ENCODE data around the gene FOXP1. TPM values are rescaled to one million over a fixed set of nuclear protein-coding genes. Genes with fewer than 3 reads are reported as not detected.

Gene FOXP1
- total RNA-seq, 1 donor from 2014 or later, result 110 TPM

DNA sequence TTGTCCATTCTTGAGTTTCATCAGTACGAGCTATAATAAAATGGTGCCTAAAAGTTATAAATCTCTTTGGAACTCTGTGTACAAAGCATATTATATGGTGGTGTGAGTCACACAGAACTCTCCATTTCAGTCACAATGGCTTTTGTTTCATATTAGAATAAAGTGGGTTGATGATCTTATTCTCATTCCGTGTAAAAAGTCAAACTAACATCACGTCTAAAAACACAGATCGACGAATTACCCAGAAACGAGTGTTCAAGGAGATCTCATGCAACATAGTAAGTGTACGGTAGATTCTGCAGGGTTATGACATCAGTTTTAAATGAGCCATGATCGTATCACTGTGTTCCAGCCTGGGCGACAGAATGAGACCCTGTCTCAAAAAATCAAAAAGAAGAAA is 122.4 kb downstream of the FOXP1 start:
- intact Hi-C loops (cut with micrococcal nuclease), result loop anchor here (2.0 kb wide), 2 partner anchors 18 to 36 kb away; no protein-coding TSS in a partner anchor
- no peak for DNase-seq
- peaks cover 32% of the 10 kb centered on the region for H3K4me1 Mint-ChIP-seq
- peak overlapping the region; percentile 16 for H3K4me3 Mint-ChIP-seq
- H3K36me3 Mint-ChIP-seq (ENCODE audit: low read depth), result peaks cover 9% of the 10 kb centered on the region
- no peaks in the 10 kb centered on the region for H3K9me3 Mint-ChIP-seq
- H3K27ac Mint-ChIP-seq, result peak overlapping the region; percentile 79
- H3K27me3 Mint-ChIP-seq, result peaks cover 10% of the 10 kb centered on the region

DNA sequence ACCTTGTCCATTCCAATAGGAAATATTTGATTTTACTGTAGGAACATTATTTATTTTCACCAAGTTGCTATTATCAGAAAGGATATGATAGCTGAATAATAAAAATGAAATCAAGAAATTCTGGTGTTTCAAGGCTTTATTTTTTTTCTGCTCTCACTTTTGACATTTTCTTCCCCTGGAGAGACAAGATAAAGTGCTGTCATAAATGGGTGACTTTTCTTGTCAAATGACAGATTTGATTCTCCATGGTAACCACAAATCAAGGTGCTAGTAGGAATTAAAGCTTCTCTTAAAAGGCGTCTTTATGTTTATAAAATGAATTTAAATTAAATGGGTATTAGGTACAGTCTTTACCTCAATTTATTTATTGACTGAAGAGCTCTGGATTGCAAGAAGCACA is 124.6 kb downstream of the FOXP1 start:
- DNase-seq, result no peak
- Mint-ChIP-seq H3K9me3 (no peaks in the 10 kb centered on the region), H3K36me3 (ENCODE audit: low read depth) (peaks cover 9% of the 10 kb centered on the region), H3K27me3 (peaks cover 10% of the 10 kb centered on the region), H3K27ac (no peak overlapping the region), H3K4me1 (peaks cover 49% of the 10 kb centered on the region), H3K4me3 (no peak overlapping the region)
- intact Hi-C loops (cut with micrococcal nuclease), result loop anchor here (2.0 kb wide), 1 partner anchor 14 kb away; no protein-coding TSS in a partner anchor

DNA sequence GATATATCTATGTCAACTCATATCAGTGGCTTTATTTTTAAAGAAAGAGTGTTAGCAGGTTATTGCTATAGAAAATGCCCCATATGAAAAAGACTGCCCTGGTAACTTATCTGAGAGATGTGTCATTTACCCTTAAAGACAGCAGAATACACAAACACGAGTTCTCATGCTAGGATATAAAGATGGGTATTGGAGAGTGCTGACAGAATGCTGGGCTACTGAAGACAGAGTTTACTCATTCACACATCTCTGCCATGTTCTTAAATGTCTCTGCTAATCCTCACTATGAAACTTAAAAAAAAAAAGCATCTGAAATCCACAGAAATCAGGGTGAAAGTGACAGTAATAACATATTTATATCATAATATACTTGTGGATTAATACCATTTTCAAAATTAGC is 126.7 kb downstream of the FOXP1 start:
- no peak for DNase-seq
- Mint-ChIP-seq H3K27ac (no peak overlapping the region), H3K27me3 (peaks cover 10% of the 10 kb centered on the region), H3K36me3 (ENCODE audit: low read depth) (peaks cover 6% of the 10 kb centered on the region), H3K9me3 (no peaks in the 10 kb centered on the region), H3K4me1 (peaks cover 60% of the 10 kb centered on the region), H3K4me3 (peak overlapping the region; percentile 53)
- intact Hi-C loops (cut with micrococcal nuclease), result loop anchor here (1.0 to 2.0 kb wide), 2 partner anchors 9 to 128 kb away; no protein-coding TSS in a partner anchor

DNA sequence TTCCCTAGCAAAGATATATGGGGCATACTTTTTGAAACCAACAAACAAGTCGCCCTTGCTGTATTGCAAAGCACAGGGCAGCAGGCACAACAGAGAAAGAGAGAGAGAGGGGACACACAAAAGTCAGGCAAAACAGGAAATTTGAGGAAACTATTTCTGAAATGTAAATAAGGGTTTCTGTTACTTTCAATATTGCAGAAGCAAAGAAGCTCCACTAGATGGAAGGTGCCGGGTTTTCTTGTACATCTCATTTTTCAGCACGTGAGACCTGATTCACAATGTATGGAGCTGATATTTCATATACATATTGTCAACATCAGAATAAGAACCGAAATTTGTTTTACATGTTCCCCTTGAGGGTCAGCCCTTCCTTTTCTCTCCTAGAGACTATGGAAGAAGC is 127.4 kb downstream of the FOXP1 start:
- Mint-ChIP-seq H3K9me3 (no peaks in the 10 kb centered on the region), H3K4me3 (peak overlapping the region; percentile 53), H3K4me1 (peaks cover 59% of the 10 kb centered on the region), H3K27ac (peak overlapping the region; percentile 60), H3K27me3 (peaks cover 10% of the 10 kb centered on the region), H3K36me3 (ENCODE audit: low read depth) (peaks cover 2% of the 10 kb centered on the region)
- DNase-seq, result peak; percentile 70
- intact Hi-C loops (cut with micrococcal nuclease), result loop anchor here (1.0 to 2.0 kb wide), 2 partner anchors 8 to 129 kb away; no protein-coding TSS in a partner anchor

DNA sequence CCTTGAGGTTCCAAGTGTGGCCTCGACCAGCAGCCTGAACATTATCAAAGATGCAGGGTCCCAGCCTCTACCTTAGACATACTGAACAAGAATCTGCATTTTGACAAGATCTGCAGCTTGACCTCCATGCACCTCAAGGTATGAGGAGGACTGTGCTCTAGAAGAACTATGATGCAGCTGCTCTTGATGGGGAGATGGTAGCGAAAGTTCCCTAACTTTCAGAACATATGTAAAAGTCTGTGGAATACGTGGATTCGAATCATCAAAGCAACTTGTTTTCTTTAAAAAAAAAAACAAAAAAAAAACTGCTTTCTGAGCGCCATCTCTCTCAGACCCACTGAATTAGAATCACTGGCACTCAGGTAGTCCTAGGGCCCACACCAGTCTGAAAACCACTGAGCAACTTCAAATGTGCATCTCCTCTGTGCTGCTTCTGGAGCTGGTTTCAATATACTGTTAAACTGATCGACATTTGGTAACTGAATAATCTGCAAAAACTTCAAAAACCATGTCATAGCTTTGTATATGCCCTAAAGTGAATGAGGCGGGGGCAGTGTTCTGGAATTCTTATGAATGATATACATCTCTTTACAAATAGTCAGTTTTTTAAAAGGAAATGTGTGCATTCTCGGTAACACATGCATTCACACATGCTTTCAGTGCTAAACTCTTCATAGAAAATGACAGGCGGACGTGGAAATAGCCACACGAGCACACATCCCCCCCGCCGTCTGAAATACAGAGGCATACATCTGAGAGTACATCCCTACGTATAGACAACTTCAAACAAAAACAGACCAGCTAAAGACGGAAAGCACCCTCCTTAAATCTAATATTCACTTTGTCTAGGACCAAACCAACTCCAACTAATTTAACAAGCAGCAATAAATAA is 128.8 kb downstream of the FOXP1 start:
- peaks cover 62% of the 10 kb centered on the region for H3K4me1 Mint-ChIP-seq
- no peaks in the 10 kb centered on the region for H3K36me3 Mint-ChIP-seq (ENCODE audit: low read depth)
- peak; percentile 77 for DNase-seq
- intact Hi-C loops (cut with micrococcal nuclease), result no loop called here
- H3K27ac Mint-ChIP-seq, result peak overlapping the region; percentile 84
- peak overlapping the region; percentile 76 for H3K4me3 Mint-ChIP-seq
- H3K9me3 Mint-ChIP-seq, result no peaks in the 10 kb centered on the region
- peaks cover 10% of the 10 kb centered on the region for H3K27me3 Mint-ChIP-seq

DNA sequence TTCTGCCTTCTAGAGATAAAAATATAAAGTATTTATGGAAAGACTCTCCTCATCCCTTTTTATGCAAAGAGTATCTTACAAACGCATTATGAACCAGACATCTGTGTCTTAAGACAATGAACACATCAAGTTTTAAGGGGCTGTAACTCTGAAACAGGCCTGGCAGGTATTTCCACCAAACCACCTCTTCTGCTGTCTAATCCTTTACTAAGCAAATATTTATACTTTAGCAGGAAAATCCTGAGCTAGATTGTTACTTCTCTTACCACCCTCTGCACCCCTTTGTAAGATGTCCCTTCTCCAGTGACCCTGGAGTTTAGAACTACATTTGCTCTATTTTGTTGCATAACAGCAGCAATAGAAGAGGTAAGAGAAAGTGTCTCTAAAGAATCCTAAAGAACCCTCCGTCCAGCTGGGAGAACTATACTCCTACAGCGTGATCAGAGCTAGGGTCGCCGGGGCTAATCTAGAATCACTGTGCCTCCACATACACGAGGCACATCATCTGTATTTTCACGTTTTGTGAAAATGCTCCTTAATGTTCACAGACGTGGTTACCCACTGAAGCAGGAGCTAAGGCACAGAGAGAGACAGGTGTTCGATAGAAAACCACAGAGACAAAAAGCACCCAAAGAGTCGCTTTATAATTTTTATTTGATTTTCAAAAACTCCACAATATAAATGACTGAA is 129.6 kb downstream of the FOXP1 start:
- Mint-ChIP-seq H3K9me3 (no peaks in the 10 kb centered on the region), H3K27ac (peak overlapping the region; percentile 84), H3K27me3 (peaks cover 10% of the 10 kb centered on the region), H3K4me3 (peak overlapping the region; percentile 76), H3K4me1 (peaks cover 67% of the 10 kb centered on the region), H3K36me3 (ENCODE audit: low read depth) (no peaks in the 10 kb centered on the region)
- DNase-seq, result peak; percentile 66
- intact Hi-C loops (cut with micrococcal nuclease), result no loop called here

DNA sequence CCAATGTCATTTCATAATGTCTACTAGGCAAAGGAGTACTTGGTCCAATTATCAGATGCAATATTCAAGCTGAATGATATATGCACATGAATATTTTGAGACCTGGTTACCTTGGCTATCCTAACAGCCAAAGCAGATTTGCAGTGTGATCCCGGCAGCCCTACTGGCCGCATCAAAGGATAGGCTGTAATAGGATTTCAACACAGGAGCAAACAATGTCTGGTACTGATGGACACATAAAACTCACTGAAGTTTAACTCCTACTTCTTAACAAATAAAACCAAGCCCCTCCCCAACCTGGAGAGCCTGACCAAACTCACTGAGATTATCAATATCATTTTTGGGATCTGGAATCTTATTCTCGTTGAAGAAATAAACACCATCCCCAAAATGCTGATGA is 130.2 kb downstream of the FOXP1 start:
- Mint-ChIP-seq H3K9me3 (no peaks in the 10 kb centered on the region), H3K4me1 (peaks cover 72% of the 10 kb centered on the region), H3K4me3 (no peak overlapping the region), H3K27ac (no peak overlapping the region), H3K27me3 (peaks cover 10% of the 10 kb centered on the region), H3K36me3 (ENCODE audit: low read depth) (no peaks in the 10 kb centered on the region)
- DNase-seq, result no peak
- intact Hi-C loops (cut with micrococcal nuclease), result no loop called here

DNA sequence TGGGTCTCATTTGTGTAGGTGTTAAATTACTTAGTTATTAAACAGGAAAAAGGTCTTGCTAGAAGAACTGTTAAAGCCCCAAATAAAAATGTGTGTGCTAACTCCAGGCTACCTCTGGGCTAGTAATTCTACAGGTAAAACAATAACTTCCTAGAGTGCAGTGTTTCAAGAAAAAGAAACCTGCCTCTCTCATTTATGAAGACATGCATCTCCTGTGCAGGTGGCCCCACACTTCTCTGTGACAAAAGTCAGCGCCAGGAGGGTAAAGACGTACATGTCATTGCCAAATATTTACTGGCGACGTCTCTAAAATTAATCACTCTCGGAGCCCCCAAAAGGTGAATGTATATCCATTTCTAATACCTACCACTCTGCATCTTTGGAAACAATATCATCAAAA is 131.7 kb downstream of the FOXP1 start:
- no peaks in the 10 kb centered on the region for H3K27me3 Mint-ChIP-seq
- intact Hi-C loops (cut with micrococcal nuclease), result no loop called here
- peak; percentile 56 for DNase-seq
- H3K36me3 Mint-ChIP-seq (ENCODE audit: low read depth), result no peaks in the 10 kb centered on the region
- H3K4me3 Mint-ChIP-seq, result peak overlapping the region; percentile 26
- no peaks in the 10 kb centered on the region for H3K9me3 Mint-ChIP-seq
- peaks cover 77% of the 10 kb centered on the region for H3K4me1 Mint-ChIP-seq
- H3K27ac Mint-ChIP-seq, result peak overlapping the region; percentile 70

DNA sequence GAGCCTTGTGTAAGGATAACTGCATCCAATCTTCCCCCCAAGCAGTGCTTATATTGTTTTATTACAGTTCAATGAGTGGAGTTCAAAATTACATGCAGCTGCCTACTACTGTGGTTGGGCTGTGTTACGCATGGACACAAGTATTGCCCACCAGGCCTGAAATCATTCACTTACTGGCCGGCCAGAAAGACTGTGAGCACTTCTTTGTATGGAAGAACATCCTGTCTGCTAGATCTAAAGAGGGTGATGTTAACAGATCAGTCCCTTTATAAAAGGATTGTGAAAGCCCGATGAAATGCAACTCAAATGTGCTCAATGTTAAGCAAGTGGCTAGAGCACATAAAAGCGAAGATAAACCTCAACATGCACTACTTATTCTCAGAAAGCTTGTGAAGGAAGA is 132.5 kb downstream of the FOXP1 start:
- H3K4me3 Mint-ChIP-seq, result peak overlapping the region; percentile 51
- H3K36me3 Mint-ChIP-seq (ENCODE audit: low read depth), result no peaks in the 10 kb centered on the region
- peaks cover 75% of the 10 kb centered on the region for H3K4me1 Mint-ChIP-seq
- no peaks in the 10 kb centered on the region for H3K9me3 Mint-ChIP-seq
- intact Hi-C loops (cut with micrococcal nuclease), result no loop called here
- peak overlapping the region; percentile 70 for H3K27ac Mint-ChIP-seq
- DNase-seq, result peak; percentile 62
- no peaks in the 10 kb centered on the region for H3K27me3 Mint-ChIP-seq

DNA sequence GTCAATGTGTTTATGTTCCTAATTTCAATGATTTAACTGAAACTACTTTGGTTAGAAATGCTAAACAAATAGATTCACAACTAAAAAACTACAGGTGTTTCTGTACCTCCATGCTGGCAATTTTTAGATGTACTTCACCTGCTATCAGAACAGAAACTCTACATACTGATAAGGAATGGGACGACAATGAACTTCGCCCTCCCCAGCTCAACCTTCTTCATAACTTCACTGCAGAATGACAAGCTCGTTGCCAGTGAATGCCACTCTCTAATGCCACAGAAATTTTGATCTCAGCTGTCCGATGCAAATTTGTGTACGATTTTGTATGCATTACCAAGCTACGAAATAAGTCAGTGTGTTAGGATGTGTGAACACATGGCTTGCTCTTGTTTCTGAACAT is 133.4 kb downstream of the FOXP1 start:
- Mint-ChIP-seq H3K36me3 (ENCODE audit: low read depth) (no peaks in the 10 kb centered on the region), H3K4me3 (no peak overlapping the region), H3K27ac (no peak overlapping the region), H3K27me3 (no peaks in the 10 kb centered on the region), H3K4me1 (peaks cover 68% of the 10 kb centered on the region), H3K9me3 (peaks cover 3% of the 10 kb centered on the region)
- intact Hi-C loops (cut with micrococcal nuclease), result no loop called here
- no peak for DNase-seq

DNA sequence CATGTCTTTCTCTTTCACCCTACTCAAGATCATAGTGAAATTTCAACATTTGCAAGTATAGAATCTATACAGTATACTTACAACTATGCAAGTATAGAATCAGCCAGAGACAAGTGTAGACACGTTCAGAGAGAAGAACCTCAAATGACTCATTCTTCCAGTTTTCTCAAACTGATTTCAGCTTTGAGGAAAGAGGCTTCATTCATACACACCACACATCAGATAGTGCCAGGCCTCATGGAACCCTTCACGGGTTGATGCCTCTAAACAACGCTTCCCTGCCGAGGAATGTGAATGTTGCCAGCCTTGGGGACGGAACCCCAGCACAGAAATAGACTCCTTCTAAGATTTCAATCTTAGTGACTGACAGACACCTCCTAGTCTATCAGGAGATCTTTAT is 135.7 kb downstream of the FOXP1 start:
- peak; percentile 66 for DNase-seq
- H3K9me3 Mint-ChIP-seq, result peaks cover 8% of the 10 kb centered on the region
- intact Hi-C loops (cut with micrococcal nuclease), result loop anchor here (1.0 kb wide), 1 partner anchor 8 kb away; no protein-coding TSS in a partner anchor
- H3K27ac Mint-ChIP-seq, result peak overlapping the region; percentile 41
- peaks cover 7% of the 10 kb centered on the region for H3K36me3 Mint-ChIP-seq (ENCODE audit: low read depth)
- H3K27me3 Mint-ChIP-seq, result no peaks in the 10 kb centered on the region
- peak overlapping the region; percentile 11 for H3K4me3 Mint-ChIP-seq
- peaks cover 74% of the 10 kb centered on the region for H3K4me1 Mint-ChIP-seq

DNA sequence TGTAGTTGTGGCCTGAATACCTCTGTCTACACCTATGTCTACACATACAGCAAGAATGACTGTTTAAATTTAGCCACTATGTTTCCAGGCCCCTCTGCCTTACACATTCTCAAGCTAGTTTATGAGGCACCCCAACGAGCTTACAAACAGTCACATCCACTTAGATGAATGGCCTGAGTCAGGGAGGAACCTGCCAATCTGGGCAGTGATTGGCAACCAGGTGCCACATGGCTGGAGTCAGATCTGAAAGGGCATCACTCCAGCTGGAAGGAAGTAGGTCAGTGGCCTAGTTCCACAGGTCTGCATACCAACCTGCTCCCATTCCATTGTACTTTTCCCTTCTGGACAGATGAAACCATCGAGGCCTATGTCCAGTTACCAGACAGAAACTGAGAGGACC is 136.3 kb downstream of the FOXP1 start:
- Mint-ChIP-seq H3K9me3 (peaks cover 8% of the 10 kb centered on the region), H3K27me3 (no peaks in the 10 kb centered on the region), H3K36me3 (ENCODE audit: low read depth) (peaks cover 7% of the 10 kb centered on the region), H3K4me3 (no peak overlapping the region), H3K4me1 (peaks cover 76% of the 10 kb centered on the region), H3K27ac (peak overlapping the region; percentile 21)
- DNase-seq, result peak; percentile 53
- intact Hi-C loops (cut with micrococcal nuclease), result no loop called here

DNA sequence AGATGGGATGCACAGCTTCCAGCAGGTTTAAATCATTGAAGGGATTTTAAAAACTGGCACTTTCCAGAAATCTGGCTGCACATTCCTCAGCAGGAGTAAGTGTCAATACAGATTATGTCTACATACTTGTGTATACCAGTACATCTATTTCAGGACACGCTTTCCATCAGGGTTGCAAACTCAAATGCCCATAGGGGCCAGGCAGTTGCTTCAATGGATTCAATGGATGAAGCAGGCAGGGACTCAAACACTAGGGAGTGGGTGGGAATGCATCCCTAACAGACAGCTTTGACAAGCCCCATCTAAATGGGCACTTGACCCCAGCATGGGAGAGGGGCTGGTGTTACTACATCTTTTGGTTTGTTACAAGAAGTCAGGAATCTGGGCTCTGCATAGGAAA is 136.8 kb downstream of the FOXP1 start:
- H3K4me1 Mint-ChIP-seq, result peaks cover 78% of the 10 kb centered on the region
- no peak overlapping the region for H3K4me3 Mint-ChIP-seq
- peak; percentile 58 for DNase-seq
- intact Hi-C loops (cut with micrococcal nuclease), result no loop called here
- peak overlapping the region; percentile 19 for H3K27ac Mint-ChIP-seq
- peaks cover 8% of the 10 kb centered on the region for H3K9me3 Mint-ChIP-seq
- H3K36me3 Mint-ChIP-seq (ENCODE audit: low read depth), result peaks cover 10% of the 10 kb centered on the region
- no peaks in the 10 kb centered on the region for H3K27me3 Mint-ChIP-seq

DNA sequence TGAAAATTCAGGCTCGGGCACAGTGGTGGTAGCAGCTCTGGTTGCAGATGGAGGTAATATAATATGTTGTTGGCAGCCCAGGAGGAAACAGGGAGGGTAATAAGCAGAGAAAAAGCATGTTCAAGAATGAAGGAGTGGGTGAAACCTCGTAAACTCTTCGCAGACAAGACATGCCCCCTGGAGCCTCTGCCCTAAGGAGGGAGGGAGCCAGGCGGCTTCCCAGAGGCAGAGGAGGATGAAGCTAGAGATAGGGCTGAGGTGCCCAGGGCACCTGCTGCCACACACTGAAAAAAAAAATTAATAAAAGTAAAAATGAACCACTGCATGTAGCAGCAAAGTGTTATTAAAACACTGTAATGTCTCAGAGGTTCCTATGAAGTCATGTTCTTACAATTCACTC is 137.3 kb downstream of the FOXP1 start:
- no peak overlapping the region for H3K4me3 Mint-ChIP-seq
- peaks cover 79% of the 10 kb centered on the region for H3K4me1 Mint-ChIP-seq
- intact Hi-C loops (cut with micrococcal nuclease), result no loop called here
- H3K9me3 Mint-ChIP-seq, result peaks cover 8% of the 10 kb centered on the region
- no peaks in the 10 kb centered on the region for H3K27me3 Mint-ChIP-seq
- peaks cover 10% of the 10 kb centered on the region for H3K36me3 Mint-ChIP-seq (ENCODE audit: low read depth)
- no peak for DNase-seq
- no peak overlapping the region for H3K27ac Mint-ChIP-seq
